Measurements from ENCODE around the gene ITSN1.

GRCh38 chr21:33820798-33821197, 178.5 kb downstream of the ITSN1 start:
- TF ChIP-seq TAF1 (conservative IDR thresholded peaks at IDR 0.05) (no peak), MAX (IDR thresholded peaks at IDR 0.05) (no peak), CTCF (IDR thresholded peaks at IDR 0.05; ENCODE audit: low read depth, low read length, missing input control) (no peak), JUND (IDR thresholded peaks at IDR 0.05) (no peak), HNF4A (conservative IDR thresholded peaks at IDR 0.05) (no peak), GABPA (IDR thresholded peaks at IDR 0.05 in 1 of 2, conservative IDR thresholded peaks at IDR 0.05 in 1 of 2) (no peak)

Data from liver (tissue), 3 donors.